Activated effector memory CD4-positive, alpha-beta T cell treated with anti-CD3 and anti-CD28 coated beads, Interleukin-2, amount 50 U/mL, for 16 hours (primary cell): ENCODE data around the gene DNAH3.
"Not testable (repeated sequence)": the region's sequence is repeated elsewhere in the genome, so short reads cannot be mapped to it uniquely, and the experiment has no call there.

Experiments used
- DNase-seq: peaks from one replicate; pipeline ENCODE4 v3.0.0-alpha.2; 2020

Gene DNAH3

GRCh38 chr16:21069986-21070385 lies 80.7 kb downstream of the DNAH3 start:
- DNase-seq = no peak

DNA sequence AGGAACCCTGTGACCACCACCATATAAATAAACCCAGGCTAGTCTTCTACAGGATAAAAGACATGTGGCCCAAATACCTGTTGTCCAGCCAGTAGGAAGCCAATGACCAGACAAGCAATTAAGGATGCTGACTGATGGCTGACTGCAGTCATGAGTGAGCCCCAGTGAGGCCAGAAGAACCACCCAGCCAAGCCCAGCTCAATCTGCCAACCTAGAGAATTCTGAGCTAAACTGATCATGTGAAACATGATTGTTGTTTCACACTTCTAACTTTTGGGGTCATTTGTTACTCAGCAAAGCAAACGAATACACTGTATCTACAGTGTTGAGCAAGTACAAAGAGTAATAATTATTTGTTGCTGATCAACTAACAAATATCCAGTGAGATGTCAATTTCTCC lies 86.4 kb downstream of the DNAH3 start:
- DNase-seq = no peak

- DNase-seq = not testable (repeated sequence)
Observed at GRCh38 chr16:21063314-21063713, 87.3 kb downstream of the DNAH3 start.

DNA sequence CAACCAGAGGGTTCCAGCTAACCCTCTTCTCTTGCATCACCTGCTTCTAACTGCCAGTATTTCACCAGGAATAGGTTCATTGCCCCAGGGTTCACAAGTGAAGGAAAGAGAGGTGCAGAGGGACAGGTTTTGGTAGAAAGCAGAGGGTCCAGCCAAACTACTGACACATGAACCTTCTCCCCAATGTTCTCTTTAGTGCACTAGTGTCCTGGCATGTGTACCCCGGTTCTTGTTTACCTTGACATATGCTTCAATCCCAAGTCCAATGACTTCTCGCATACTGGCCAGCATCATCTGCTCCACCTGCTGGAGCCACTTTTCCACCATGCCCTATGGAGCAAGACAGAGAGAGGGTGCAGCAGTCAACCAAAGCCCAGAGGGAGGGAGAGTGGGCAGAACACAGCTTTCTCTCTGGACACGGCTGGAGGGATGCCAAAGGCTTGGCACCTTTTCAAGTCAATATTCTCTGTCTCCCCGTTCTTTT lies 90.6 kb downstream of the DNAH3 start:
- no peak for DNase-seq

DNA sequence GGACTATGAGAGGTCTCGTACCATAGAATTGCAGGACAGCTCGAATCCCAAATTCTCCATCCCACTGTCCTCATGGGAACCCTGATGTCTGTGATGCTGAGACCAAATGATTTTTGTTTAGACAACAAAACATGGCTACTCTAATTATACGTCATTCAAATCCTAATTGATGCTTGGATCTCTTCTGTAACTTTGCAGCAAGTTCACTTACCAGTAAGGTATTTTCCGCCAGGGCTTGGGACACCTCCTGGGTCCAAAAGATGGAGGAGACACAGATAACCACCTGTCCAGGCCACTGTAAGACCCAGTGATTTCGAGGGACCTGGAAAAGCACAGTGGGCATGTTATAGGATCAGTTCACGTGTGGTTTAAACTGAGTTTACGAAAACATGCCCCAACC lies 92.8 kb downstream of the DNAH3 start:
- no peak for DNase-seq

- no peak for DNase-seq
Observed at GRCh38 chr16:21056396-21056795, 94.2 kb downstream of the DNAH3 start.

GRCh38 chr16:21055738-21056137 lies 94.9 kb downstream of the DNAH3 start:
- not testable (repeated sequence) for DNase-seq

DNA sequence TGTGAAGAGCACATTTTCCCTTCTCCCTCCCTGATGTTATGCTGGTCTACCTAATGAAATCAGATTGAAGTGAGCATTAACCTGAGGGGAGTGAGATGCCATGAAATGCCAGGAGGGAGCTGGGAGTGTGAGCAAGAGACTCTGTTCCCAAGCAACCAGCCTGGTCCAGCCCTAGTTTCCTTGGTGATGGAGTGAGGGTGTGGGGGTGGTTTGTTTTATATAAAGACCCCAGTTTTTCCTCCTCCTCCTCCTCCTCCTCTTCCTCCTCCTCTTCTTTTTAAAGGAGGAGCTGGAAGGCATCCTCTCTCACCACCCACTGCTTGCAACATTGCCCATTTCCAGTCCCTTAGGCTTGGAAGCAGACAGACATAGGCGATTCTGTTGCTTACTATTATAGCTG lies 97.1 kb downstream of the DNAH3 start:
- no peak for DNase-seq

- DNase-seq = not testable (repeated sequence)
Observed at GRCh38 chr16:21048091-21048912, 102.3 kb downstream of the DNAH3 start.

- no peak for DNase-seq
Observed at GRCh38 chr16:21038197-21038596, 112.4 kb downstream of the DNAH3 start.

DNA sequence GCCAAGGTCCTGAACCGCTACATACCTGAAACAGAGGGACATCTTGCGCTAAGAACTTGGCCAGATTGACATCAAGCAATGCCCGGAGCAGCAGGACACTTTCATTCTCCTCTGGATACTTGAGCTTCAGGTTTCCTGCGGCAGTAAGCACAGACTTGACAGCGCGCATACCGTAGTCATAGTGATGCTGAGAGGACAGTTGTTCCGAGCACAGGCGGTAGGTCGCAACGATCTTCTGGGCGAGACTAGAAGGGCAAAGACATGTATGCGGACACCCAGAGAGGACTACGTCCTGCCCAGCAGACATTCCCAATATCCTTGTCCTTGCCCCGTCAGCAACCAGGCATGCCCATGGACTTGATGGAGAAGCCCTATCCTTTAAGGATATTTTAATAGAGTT lies 112.9 kb downstream of the DNAH3 start:
- no peak for DNase-seq

GRCh38 chr16:21037168-21037567 lies 113.5 kb downstream of the DNAH3 start:
- DNase-seq = no peak

GRCh38 chr16:21036471-21036870 lies 114.2 kb downstream of the DNAH3 start:
- no peak for DNase-seq

GRCh38 chr16:21033704-21034103 lies 116.9 kb downstream of the DNAH3 start:
- no peak for DNase-seq

DNA sequence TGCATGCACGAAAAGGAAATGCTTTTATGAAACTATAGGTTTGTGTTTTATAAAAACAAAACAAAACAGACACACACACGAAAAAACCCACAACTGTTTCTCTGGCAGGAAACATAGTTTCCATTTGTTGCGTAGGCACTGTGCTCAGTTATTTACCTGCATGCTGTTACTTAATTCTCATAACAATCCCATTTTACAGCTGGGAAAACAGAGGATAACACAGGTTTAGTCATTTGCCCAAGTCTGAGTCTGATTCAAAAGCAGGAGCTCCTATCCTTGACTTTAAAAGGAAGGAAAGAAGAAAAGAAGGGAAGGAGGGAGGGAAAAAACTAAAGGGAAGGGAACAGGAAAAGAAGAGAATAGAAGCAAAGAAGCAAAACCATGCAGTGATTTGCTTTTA lies 117.4 kb downstream of the DNAH3 start:
- no peak for DNase-seq

GRCh38 chr16:21028728-21029127 lies 121.9 kb downstream of the DNAH3 start:
- DNase-seq = no peak

DNA sequence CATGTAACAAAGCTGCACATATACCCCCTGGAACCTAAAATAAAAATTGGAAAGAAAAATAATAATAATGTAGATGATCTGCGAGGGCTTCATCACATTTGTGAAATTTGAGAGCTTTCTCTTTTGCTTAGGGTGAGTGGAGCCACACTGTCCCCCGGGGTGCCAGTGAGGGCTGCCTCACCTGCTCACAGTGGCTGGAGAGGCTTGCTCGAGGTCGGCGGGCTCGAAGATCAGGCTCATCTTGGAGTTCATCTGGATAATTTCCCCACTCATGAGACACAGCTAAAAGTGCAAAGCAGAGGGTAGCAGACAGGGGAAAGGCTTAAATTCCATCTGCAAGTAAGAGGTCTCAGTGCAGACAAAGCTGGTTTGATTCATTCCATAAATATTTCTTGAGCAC lies 123.8 kb downstream of the DNAH3 start:
- no peak for DNase-seq

DNA sequence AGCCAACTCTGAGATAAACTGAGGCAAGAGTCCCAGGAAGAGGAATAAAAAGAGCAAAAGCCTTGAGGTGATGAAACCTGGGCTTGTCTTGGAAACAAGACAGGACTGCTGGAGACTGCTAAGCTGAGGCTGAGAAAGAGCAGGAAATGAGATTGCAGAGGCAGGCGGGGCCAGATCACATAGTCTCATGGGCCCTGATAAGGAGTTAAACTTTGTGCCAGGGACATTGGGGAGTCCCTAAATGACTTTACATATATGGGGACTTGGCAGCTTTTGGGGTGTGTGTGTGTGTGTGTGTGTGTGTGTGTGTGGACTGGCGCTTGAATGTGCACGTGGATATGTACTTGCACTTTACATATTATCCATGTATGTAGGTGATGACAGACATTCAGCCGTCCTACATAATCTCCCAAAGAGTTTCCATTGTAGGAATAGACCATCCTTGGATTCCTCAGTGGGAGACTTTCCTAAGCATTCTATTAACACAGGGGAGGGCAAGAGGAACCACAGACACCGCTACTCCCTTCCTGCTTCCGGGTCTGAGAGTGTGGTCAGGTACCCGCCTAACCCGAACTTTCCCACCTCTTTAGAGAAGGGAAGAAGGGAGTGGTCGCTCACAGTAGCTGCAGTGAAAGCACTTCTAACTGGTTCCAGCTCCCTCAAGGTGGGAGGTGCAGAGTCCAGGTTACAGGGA lies 127.0 kb downstream of the DNAH3 start:
- no peak for DNase-seq

DNA sequence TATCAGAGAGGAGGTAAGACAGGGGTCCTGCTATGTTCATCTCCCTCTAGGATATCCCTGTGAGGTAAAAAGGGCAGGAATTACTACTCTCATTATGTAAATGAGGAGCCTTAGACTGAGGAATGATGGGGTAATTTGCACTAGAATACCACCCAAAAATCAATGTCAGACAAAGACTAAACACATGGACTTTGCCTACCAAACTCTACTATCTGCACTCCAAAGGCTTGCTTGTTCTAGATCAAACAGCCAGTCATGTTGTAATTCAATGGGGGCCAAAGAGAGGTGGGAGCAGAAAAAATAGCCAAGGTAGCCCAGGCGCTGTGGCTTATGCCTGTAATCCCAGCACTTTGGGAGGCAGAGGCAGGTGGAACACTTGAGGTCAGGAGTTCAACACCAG lies 129.3 kb downstream of the DNAH3 start:
- DNase-seq = no peak

DNA sequence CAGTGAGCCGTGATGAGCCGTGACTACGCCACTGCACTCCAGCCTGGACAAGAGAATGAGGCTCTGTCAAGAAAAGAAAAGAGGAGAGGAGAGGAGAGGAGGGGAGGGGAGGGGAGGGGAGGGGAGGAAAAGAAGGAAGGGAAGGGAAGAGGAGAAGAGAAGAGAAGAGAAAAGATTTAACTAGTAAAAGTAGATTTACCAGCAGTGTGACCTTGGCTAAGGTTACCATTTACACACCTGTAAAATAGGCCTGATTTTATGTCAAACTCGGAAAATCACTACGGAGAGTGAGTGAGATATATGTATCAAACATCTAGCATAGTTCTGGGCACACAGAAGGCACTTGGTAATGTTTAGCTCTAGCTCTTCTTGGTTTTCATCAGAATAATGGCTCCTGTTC lies 140.8 kb downstream of the DNAH3 start:
- DNase-seq = no peak

DNA sequence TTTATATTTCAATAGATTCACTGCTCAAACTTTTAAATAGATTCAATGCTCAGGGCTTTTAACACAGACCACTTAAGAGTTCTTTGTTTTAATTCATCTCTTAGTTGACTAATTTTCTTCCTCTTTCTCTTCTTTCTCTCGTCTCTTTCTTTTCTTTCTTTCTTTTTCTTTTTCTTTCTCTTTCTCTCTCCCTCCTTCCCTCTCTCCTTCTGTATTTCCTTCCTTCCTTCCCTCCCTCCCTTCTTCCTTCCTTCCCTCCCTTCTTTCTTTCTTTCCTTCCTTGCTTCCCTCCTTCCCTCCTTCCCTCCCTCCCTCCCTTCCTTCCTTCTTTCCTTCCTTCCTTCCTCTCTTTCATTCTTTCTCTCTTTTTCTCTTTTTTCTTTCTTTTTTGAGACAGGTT lies 145.6 kb downstream of the DNAH3 start:
- DNase-seq = no peak

- no peak for DNase-seq
Observed at GRCh38 chr16:21001262-21001661, 149.4 kb downstream of the DNAH3 start.

DNA sequence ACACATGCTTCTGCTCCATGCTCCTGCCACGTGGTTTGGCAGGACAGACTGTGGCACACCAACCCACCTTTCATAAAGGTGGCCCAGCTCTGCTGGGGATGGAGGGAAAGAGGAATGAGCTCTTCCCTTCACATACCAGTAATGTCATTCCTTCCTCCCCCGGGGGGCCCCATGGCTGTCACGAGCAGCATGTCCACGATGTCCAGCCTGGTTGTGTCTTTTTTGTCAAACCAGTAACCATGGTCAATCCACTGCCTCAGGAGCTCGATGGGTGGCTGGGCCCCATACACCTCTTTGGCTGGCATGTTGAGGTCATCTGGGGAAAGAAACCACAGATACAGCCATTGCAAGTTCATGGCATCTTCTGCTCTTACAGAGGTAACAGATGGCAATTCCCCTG lies 153.5 kb downstream of the DNAH3 start:
- DNase-seq = no peak

GRCh38 chr16:20995711-20996110 lies 154.9 kb downstream of the DNAH3 start:
- no peak for DNase-seq
